Lower lobe of right lung (tissue), 2 donors: ENCODE data around the gene TCF4. TPM values are rescaled to one million over a fixed set of nuclear protein-coding genes. Genes with fewer than 3 reads are reported as not detected.

Experiments
- ATAC-seq, 2 donors: fragments of 200-7000 bp; cut with Tn5 transposase; one replicate each; pipeline ENCODE4 v1.9.1; 2020 to 2022; ENCODE audit warnings: mild to moderate bottlenecking in 2 of 2, moderate library complexity in 2 of 2
- DNase-seq: peaks from one replicate; pipeline ENCODE4 v3.0.0-alpha.2; 2020
- H3K27ac ChIP-seq: fragments of 200-600 bp; one replicate; pipeline ENCODE4 v1.8.0; 2022
- H3K27me3 ChIP-seq: fragments of 200-600 bp; one replicate; pipeline ENCODE4 v1.8.0; 2022; ENCODE audit warnings: low read depth
- H3K36me3 ChIP-seq: fragments of 200-600 bp; one replicate; pipeline ENCODE4 v1.8.0; 2022; ENCODE audit warnings: mild to moderate bottlenecking
- H3K4me1 ChIP-seq: fragments of 200-600 bp; one replicate; pipeline ENCODE4 v1.8.0; 2022
- H3K4me3 ChIP-seq: fragments of 200-600 bp; one replicate; pipeline ENCODE4 v1.8.0; 2022; ENCODE audit warnings: mild to moderate bottlenecking
- H3K9me3 ChIP-seq: fragments of 200-600 bp; one replicate; pipeline ENCODE4 v1.8.0; 2022
- intact Hi-C: fragments of 100-400 bp; cut with DNase I; formaldehyde crosslinking; loops from one replicate; pipeline ENCODE4 v1.11.0; 2022
- total RNA-seq: library from RNA; stranded (reverse); fragmentation: NEBNext Ultra II Directional; extraction: Animal tissue kit (Norgen Biotek cat#: 25700); gene quantifications from one replicate; pipeline ENCODE4 v1.2.1, GENCODE V29; 2021
- TF ChIP-seq, protein P1 (sequence below): fragments of 200-600 bp; IDR thresholded peaks from one replicate; pipeline ENCODE4 v1.8.0; 2022; ENCODE audit warnings: antibody characterized with exemption, mild to moderate bottlenecking
- donor health status: DM: no; HTN: yes; CAD: no; lungs with severe emphysema.

TCF4 gene
- total RNA-seq, 1 donor from 2014 or later: 112 TPM

DNA sequence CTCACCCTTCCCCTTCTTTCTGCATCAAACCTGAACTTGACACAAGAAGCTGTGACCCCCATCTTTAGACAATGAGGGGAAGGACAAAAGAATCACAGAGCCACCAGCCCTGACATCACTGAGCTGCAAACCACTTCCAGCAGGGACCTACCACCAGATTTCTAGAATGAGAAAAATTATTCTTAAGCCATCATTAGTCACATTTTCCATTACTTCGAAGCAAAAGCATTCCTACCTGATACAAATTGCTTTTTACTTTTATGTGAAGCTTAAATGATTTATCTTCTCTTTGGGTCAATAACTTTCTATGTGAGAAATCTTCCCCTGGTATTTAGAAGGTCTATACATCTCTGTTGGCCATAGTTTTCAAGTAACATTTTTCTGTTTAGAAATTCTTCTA is 134.8 kb downstream of the TCF4 start:
- Histone ChIP-seq H3K27ac (no peak overlapping the region), H3K4me1 (peaks cover 7% of the 10 kb centered on the region), H3K27me3 (no peaks in the 10 kb centered on the region), H3K4me3 (no peak overlapping the region), H3K9me3 (no peaks in the 10 kb centered on the region), H3K36me3 (no peaks in the 10 kb centered on the region)
- TF ChIP-seq, protein P1, sequence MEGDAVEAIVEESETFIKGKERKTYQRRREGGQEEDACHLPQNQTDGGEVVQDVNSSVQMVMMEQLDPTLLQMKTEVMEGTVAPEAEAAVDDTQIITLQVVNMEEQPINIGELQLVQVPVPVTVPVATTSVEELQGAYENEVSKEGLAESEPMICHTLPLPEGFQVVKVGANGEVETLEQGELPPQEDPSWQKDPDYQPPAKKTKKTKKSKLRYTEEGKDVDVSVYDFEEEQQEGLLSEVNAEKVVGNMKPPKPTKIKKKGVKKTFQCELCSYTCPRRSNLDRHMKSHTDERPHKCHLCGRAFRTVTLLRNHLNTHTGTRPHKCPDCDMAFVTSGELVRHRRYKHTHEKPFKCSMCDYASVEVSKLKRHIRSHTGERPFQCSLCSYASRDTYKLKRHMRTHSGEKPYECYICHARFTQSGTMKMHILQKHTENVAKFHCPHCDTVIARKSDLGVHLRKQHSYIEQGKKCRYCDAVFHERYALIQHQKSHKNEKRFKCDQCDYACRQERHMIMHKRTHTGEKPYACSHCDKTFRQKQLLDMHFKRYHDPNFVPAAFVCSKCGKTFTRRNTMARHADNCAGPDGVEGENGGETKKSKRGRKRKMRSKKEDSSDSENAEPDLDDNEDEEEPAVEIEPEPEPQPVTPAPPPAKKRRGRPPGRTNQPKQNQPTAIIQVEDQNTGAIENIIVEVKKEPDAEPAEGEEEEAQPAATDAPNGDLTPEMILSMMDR: no peak
- ATAC-seq (no peak), DNase-seq (no peak)
- intact Hi-C loops: no loop called here

DNA sequence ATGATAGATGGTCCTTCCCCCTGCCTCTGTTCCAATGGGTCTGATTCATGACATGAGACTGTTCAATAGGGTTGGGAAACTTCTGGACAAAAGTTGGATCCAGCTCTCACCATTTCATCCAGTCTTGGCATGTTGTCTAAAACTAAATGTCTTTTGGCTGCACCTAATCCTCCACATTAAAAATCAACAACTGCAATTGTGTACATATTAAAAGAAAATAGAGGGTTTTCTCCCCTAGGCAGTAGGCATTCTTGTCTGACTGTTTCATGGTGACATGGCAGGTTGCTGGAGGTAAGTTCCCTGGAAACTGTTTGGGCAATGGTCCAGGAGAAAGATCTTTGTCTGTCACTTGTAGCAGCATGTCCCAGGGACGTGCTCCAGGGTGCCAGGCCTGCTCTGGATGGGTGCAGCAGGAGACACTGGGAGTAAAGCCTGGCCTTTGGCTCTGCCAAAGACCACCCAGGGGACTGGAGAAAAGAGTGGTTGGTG is 135.8 kb downstream of the TCF4 start:
- no peak overlapping the region for H3K27ac ChIP-seq
- DNase-seq: no peak

DNA sequence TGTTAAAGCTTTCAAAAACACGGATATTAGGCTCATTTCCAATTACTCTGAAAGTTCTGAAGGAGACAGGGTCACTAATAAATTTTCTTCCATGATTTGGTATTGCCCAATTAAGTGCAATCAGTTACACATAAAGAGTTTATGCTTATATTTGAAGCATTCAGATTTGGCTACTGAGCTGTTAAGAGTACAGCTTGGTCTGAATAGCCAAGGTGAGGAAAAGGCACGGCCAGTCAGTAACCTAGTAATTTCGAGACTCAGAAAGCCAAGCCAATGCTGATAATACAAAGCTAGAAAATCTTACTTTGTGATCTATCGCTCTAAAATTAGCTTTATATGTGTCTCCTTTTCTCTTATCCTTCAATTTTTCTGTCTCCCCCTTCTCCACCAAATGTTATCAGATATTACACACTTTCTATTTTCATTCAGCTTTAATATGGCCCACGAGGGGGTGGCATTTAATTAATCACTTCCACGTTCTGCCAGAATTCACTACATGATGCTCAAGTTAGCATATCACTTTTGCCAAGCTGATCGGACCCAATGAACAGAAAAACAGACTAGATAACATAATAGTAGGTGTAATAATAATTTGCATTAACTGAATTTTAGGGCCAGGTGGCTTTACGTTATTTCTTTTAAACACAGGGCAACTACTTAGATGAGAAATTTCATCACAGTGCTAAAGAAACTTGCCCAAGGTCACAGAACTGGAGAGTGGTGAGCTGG is 138.4 kb downstream of the TCF4 start:
- ATAC-seq (no peak), DNase-seq (no peak)
- Histone ChIP-seq H3K27ac (no peak overlapping the region), H3K36me3 (no peaks in the 10 kb centered on the region), H3K4me3 (no peak overlapping the region), H3K9me3 (peaks cover 5% of the 10 kb centered on the region), H3K27me3 (no peaks in the 10 kb centered on the region), H3K4me1 (peaks cover 14% of the 10 kb centered on the region)
- intact Hi-C loops: no loop called here
- TF ChIP-seq, protein P1: no peak

More for the DNA sequence above, 135.8 kb downstream of the TCF4 start:
- no peaks in the 10 kb centered on the region for H3K27me3 ChIP-seq
- H3K36me3 ChIP-seq: no peaks in the 10 kb centered on the region
- TF ChIP-seq, protein P1: no peak
- ATAC-seq: no peak
- H3K9me3 ChIP-seq: no peaks in the 10 kb centered on the region
- intact Hi-C loops: no loop called here
- H3K4me3 ChIP-seq: no peak overlapping the region
- H3K4me1 ChIP-seq: peaks cover 14% of the 10 kb centered on the region

DNA sequence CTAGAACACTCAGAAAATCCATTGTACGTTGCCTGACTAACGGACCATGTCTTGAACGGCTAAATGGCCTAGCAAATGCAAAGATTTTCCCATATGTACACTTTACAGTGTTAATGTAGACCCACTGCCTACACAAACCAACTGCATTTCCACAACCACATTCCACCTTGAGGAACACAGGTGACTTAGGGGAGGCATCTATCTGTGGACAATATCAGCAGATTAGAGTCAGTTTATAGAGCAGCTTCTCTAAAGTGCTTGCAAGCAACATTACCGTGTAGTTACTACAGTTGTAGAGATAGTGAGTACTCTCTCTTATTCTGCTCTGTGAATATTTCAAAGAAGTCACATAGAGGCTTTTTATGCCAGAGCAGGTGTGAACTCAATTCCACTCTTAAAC is 139.6 kb downstream of the TCF4 start:
- H3K27ac ChIP-seq: no peak overlapping the region
- no peaks in the 10 kb centered on the region for H3K36me3 ChIP-seq

DNA sequence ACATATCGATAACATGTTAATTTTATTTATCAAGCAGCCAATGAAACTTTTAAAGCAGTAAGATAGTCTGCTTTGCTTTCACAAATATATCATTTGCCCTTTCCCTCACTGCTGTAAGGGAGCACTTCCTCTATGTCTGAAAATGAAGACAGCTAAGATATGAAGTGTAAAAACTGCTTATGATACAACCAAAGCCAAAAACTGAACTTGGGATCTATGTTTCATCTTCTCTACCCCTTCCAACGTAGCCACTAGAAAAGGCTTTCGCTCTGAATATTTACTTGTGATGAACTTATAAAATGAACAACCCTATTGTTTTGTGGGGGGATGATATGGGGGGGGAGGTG is 140.3 kb downstream of the TCF4 start:
- Histone ChIP-seq H3K27me3 (no peaks in the 10 kb centered on the region), H3K9me3 (peaks cover 5% of the 10 kb centered on the region), H3K36me3 (no peaks in the 10 kb centered on the region), H3K4me1 (peaks cover 14% of the 10 kb centered on the region), H3K27ac (no peak overlapping the region), H3K4me3 (no peak overlapping the region)
- TF ChIP-seq, protein P1: no peak
- DNase-seq (no peak), ATAC-seq (no peak)
- intact Hi-C loops: no loop called here

More for the DNA sequence above, 139.6 kb downstream of the TCF4 start:
- Histone ChIP-seq H3K9me3 (peaks cover 5% of the 10 kb centered on the region), H3K27me3 (no peaks in the 10 kb centered on the region), H3K4me3 (no peak overlapping the region), H3K4me1 (peaks cover 14% of the 10 kb centered on the region)
- ATAC-seq (no peak), DNase-seq (no peak)
- intact Hi-C loops: no loop called here
- TF ChIP-seq, protein P1: no peak
